ENCODE results near the gene RANBP9. TPM values are rescaled to one million over a fixed set of nuclear protein-coding genes. Genes with fewer than 3 reads are reported as not detected.

RANBP9 gene
- total RNA-seq, 1 experiment from 2014 or later = 57.4 TPM

DNA sequence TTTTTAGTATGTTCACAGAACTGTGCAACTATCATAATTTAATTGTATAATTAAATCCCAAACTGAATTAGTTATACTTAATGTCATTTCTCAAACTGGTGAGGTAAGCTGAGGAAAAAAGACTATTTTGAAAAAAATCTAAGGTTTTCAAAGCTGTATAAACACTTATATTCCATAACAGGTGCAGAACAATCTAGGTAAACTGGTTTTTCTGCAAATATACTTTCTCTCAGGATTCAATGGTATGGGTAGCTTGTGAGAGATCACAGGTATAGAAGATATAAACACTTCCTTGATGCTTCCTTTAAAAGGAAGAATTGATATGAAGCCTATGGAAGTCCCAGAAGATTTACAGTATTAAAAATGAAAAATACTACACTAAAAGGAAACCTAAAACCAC lies 62.8 kb downstream of the RANBP9 start:
- DNase-seq (ENCODE audit: low spot score) = no peak
- peaks cover 12% of the 10 kb centered on the region for H3K36me3 ChIP-seq (ENCODE audit: insufficient read depth, low read length, poor library complexity, severe bottlenecking)
- ChIA-PET CTCF (interaction anchor here (0.7 kb wide), 1 partner anchor 253 kb away, joined by 8 read pairs; no protein-coding TSS in a partner anchor), POLR2A (ENCODE audit: low non-redundant PET) (no interaction called here)
- H3K27me3 ChIP-seq (replicated peaks; ENCODE audit: insufficient read depth, low read depth, low read length, poor library complexity) = no peaks in the 10 kb centered on the region
- BruUV-seq (replicated peaks) = no TSS peak
- TF ChIP-seq CTCF (conservative IDR thresholded peaks at IDR 0.05; ENCODE audit: low read depth, low read length) = no peak
- no peak for TF ChIP-seq EZH2 (IDR thresholded peaks at IDR 0.05; ENCODE audit: borderline replicate concordance, low read depth, low read length, poor library complexity, severe bottlenecking)
- no peaks in the 10 kb centered on the region for H3K9me3 ChIP-seq (ENCODE audit: low read depth, low read length, poor library complexity, severe bottlenecking)
- peaks cover 3% of the 10 kb centered on the region for H3K4me1 ChIP-seq (ENCODE audit: insufficient read depth, low read length, poor library complexity, severe bottlenecking)
- H3K4me3 ChIP-seq (ENCODE audit: low read depth, low read length, poor library complexity, severe bottlenecking) = no peak overlapping the region
- intact Hi-C loops (cut with micrococcal nuclease; ENCODE audit: unreplicated experiment) = no loop called here
- H3K27ac ChIP-seq (ENCODE audit: low read depth, low read length, poor library complexity, severe bottlenecking) = no peak overlapping the region

DNA sequence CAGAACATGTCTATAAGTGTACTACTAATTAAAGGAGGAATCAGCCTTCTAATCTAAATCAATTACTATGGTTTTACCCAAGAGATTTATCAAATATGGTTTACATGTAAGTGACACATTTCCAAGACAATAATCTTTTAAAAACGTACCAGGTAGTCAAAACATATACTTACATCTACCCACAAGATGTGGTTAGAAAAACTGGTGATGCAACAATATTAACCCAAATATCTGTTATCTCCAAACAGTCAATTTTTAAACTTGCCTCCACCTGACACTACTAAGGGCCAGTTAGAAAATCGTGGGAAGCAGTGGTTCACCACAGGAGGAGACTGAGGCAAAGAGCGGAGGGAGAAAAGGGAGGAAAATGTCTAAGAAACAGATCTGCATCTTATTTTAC lies 68.5 kb downstream of the RANBP9 start:
- CTCF ChIA-PET = no interaction called here
- no peak for DNase-seq (ENCODE audit: low spot score)
- POLR2A ChIA-PET (ENCODE audit: low non-redundant PET) = no interaction called here
- intact Hi-C loops (cut with micrococcal nuclease; ENCODE audit: unreplicated experiment) = no loop called here
- H3K9me3 ChIP-seq (ENCODE audit: low read depth, low read length, poor library complexity, severe bottlenecking) = no peaks in the 10 kb centered on the region
- H3K27me3 ChIP-seq (replicated peaks; ENCODE audit: insufficient read depth, low read depth, low read length, poor library complexity) = no peaks in the 10 kb centered on the region
- H3K4me1 ChIP-seq (ENCODE audit: insufficient read depth, low read length, poor library complexity, severe bottlenecking) = no peaks in the 10 kb centered on the region
- peaks cover 28% of the 10 kb centered on the region for H3K36me3 ChIP-seq (ENCODE audit: insufficient read depth, low read length, poor library complexity, severe bottlenecking)
- BruUV-seq (replicated peaks) = no TSS peak
- H3K27ac ChIP-seq (ENCODE audit: low read depth, low read length, poor library complexity, severe bottlenecking) = no peak overlapping the region
- no peak overlapping the region for H3K4me3 ChIP-seq (ENCODE audit: low read depth, low read length, poor library complexity, severe bottlenecking)
- no peak for TF ChIP-seq CTCF (conservative IDR thresholded peaks at IDR 0.05; ENCODE audit: low read depth, low read length)
- no peak for TF ChIP-seq EZH2 (IDR thresholded peaks at IDR 0.05; ENCODE audit: borderline replicate concordance, low read depth, low read length, poor library complexity, severe bottlenecking)

DNA sequence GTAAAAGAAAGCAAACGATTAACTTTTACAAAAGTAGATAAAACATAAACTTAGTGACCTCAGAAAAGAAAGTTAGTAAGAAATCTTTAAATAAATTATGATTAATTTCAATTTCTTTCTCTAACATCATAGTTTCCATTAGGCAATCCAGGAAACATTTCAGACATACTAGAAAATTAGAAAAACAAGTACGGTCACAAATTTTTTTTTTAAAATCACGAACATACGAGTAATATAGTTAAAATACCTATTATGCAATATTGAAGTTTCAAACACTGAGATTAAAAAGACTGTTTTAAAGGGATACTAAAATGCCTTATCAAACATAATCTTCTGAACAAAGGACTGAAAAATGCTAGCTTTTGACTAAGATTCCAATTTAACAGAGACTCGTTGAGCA lies 70.3 kb downstream of the RANBP9 start:
- Histone ChIP-seq H3K27me3 (replicated peaks; ENCODE audit: insufficient read depth, low read depth, low read length, poor library complexity) (no peaks in the 10 kb centered on the region), H3K4me1 (ENCODE audit: insufficient read depth, low read length, poor library complexity, severe bottlenecking) (no peaks in the 10 kb centered on the region), H3K4me3 (ENCODE audit: low read depth, low read length, poor library complexity, severe bottlenecking) (no peak overlapping the region), H3K9me3 (ENCODE audit: low read depth, low read length, poor library complexity, severe bottlenecking) (no peaks in the 10 kb centered on the region), H3K27ac (ENCODE audit: low read depth, low read length, poor library complexity, severe bottlenecking) (no peak overlapping the region), H3K36me3 (ENCODE audit: insufficient read depth, low read length, poor library complexity, severe bottlenecking) (peaks cover 32% of the 10 kb centered on the region)
- CTCF ChIA-PET = no interaction called here
- POLR2A ChIA-PET (ENCODE audit: low non-redundant PET) = no interaction called here
- intact Hi-C loops (cut with micrococcal nuclease; ENCODE audit: unreplicated experiment) = no loop called here
- no peak for DNase-seq (ENCODE audit: low spot score)
- TF ChIP-seq EZH2 (IDR thresholded peaks at IDR 0.05; ENCODE audit: borderline replicate concordance, low read depth, low read length, poor library complexity, severe bottlenecking) (no peak), CTCF (conservative IDR thresholded peaks at IDR 0.05; ENCODE audit: low read depth, low read length) (no peak)
- BruUV-seq (replicated peaks) = no TSS peak
